ENCODE results near the gene FAM210B.

DNA sequence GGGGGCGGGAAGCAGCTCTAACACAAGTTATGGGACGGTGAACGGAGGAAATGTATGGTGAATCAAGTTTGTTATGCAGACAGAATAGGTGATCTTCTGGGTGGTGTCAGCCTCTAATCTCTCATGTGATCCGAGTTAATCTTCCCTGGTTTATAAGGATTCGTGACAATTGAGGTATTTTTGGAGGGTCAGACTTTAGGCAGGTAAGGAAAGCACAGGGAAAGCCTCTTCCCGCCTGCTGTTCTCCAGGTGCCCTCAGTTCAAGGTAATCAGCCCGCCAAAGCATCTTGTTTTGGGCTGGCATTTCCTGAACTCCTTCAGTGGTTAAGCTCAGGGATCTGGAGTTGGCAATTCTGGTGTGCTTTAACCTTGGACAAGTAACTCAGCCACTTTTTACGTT, 34.9 kb downstream of the FAM210B start:
- TF ChIP-seq, protein P1, sequence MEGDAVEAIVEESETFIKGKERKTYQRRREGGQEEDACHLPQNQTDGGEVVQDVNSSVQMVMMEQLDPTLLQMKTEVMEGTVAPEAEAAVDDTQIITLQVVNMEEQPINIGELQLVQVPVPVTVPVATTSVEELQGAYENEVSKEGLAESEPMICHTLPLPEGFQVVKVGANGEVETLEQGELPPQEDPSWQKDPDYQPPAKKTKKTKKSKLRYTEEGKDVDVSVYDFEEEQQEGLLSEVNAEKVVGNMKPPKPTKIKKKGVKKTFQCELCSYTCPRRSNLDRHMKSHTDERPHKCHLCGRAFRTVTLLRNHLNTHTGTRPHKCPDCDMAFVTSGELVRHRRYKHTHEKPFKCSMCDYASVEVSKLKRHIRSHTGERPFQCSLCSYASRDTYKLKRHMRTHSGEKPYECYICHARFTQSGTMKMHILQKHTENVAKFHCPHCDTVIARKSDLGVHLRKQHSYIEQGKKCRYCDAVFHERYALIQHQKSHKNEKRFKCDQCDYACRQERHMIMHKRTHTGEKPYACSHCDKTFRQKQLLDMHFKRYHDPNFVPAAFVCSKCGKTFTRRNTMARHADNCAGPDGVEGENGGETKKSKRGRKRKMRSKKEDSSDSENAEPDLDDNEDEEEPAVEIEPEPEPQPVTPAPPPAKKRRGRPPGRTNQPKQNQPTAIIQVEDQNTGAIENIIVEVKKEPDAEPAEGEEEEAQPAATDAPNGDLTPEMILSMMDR (IDR thresholded peaks at IDR 0.05; ENCODE audit: insufficient read depth, low read length, poor library complexity, severe bottlenecking): no peak
- TF ChIP-seq EZH2phosphoT487 (conservative IDR thresholded peaks at IDR 0.05; ENCODE audit: low read length): no peak
